ENCODE measurements around the gene DSPP.
"Not testable (repeated sequence)": the region's sequence is repeated elsewhere in the genome, so short reads cannot be mapped to it uniquely, and the experiment has no call there.

Gene DSPP

DNA sequence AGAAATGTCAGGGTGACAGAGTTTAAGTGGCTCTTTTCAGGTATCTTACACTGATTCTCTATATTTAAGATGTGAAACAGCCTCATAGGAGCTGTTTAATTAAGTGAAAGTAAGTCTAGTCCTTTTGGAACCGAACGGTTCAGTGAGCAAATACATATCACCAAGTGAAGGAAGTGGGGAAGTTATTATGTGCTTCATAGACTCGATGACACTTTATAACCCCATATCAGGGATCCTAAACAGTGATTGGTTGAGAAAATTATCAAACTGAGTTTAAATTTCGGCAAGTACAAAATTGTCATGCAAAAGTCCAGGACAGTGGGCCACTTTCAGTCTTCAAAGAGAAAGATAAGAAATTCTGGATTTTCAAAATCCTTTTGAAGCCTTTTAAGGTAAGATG lies at the start of gene DSPP:
Gene DSPP, plus strand, starts transcription at position 301 of the 400 bp plus-strand sequence. CDS start 2,380 bp downstream, outside the sequence.
- no peak for DNase-seq

GRCh38 chr4:87559090-87559837 lies 49.1 kb upstream of the DSPP start:
- no peak for DNase-seq

DNA sequence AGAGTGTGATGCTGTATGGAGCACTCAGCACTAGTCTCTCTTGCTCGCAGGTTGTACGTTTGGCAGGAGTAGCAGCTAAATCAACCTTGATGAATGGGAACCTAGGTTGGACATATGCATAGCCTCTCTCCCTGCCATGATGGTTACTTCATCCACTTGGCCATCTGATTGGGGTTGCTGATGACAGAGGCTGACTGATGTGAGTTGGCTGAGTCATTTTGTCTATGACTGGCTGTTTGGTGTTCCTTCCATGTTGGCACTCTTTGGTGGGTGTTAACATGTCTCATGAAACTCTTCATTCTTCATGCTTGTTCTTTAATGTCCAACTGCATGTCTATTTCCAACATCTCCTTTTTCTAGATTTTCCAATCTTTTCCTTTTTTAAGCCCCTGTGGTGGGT lies 47.5 kb upstream of the DSPP start:
- DNase-seq, result no peak

DNA sequence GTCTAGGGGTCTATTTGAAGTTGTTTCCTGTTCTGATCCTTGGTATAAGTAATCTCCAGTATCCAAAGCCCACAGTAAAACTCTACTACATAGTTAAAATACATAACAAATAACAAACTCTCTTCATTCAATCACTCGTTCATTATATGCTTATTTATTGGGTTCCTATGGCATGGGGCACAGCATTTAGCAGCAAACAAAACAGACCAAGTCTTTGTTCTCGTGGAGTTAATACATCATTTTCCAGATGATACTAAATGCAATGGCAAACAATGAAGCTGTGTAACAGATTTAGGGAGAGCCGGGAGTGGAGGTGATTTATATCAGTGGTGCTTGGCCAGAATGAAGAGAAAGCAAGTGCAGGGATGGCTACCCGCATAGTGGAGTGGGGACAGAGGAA lies 42.6 kb upstream of the DSPP start:
- DNase-seq, result no peak

DNA sequence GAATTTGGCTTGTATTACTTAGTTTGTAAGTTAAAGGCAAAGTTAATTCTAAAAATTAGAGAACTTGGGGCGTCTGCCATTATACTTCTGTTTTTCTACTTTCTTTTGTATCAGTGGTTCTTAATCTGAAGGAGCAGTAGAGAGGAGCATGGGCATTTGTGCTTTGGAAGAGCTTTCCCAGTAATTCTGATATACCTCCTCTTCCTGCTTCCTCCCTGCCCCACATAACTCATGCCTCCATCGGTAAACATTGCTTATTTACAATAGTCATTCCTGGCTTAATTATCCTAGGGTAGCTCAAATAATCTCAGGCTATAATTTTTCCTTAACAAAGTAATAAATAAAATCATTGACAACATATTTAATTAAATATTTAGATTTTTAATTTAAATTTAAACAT lies 42.1 kb upstream of the DSPP start:
- DNase-seq, result no peak

DNA sequence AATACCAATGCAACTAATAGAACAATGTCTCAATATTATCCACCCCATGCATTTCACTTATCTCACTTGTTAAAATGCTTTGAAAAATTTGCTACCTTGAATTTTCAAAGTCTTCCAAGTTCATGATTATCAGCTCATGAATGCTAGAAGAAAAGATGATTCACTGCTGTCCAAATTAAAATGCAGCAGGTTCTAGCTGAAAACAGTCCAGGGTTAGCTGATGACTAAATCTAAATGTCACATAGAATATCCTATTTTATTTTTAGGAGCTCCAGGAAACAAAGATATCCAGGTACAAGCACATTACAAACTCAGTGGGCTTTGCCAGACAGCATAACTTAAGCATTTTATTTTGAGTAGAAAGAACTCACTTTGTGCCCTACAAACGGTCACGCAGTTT lies 41.1 kb upstream of the DSPP start:
- no peak for DNase-seq

- no peak for DNase-seq
Observed at GRCh38 chr4:87570290-87570805, 38.0 kb upstream of the DSPP start.

- not testable (repeated sequence) for DNase-seq
Observed at GRCh38 chr4:87574376-87574775, 34.0 kb upstream of the DSPP start.

DNA sequence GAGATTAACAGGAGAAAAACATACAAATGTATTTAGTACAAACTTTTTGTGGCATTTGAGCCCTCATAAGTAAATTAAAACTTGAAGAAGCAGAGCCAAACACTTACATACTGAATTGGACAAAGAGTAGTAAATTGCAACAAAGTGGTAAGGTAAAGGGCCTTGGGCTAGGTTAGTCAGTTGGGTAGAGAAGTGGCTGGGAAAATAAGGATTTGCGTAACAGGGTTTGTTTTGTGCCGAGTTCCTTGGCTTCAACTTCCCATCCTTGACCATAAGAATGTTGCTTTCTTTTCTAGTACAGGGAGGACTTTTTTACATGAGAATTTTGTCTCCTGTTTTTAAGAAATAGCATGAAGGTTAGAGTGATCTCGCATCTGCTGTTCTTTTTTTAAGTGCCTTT lies 33.3 kb upstream of the DSPP start:
- no peak for DNase-seq

GRCh38 chr4:87575408-87575807 lies 32.9 kb upstream of the DSPP start:
- no peak for DNase-seq

- DNase-seq, result no peak
Observed at GRCh38 chr4:87575983-87576382, 32.3 kb upstream of the DSPP start.

GRCh38 chr4:87579478-87579877 lies 28.9 kb upstream of the DSPP start:
- DNase-seq, result no peak

DNA sequence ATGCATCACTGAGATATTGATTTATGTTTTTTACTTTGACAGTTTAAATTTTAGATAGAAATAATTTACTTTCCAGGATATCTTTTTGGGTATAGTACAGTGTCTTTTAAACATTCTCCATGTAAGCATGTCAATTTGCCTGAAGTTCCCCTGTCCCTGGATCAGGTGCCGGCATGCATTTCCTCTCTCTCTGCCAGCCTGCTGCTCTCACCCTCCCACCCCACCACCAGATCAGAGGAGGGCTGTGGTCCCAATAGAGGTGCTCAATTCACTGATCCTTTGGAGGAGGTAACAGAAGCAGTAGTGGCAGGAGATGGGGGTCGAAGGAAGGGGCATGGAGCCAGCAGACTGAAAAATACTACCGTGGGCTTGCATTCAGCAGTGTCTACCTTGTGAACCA lies 28.3 kb upstream of the DSPP start:
- no peak for DNase-seq

DNA sequence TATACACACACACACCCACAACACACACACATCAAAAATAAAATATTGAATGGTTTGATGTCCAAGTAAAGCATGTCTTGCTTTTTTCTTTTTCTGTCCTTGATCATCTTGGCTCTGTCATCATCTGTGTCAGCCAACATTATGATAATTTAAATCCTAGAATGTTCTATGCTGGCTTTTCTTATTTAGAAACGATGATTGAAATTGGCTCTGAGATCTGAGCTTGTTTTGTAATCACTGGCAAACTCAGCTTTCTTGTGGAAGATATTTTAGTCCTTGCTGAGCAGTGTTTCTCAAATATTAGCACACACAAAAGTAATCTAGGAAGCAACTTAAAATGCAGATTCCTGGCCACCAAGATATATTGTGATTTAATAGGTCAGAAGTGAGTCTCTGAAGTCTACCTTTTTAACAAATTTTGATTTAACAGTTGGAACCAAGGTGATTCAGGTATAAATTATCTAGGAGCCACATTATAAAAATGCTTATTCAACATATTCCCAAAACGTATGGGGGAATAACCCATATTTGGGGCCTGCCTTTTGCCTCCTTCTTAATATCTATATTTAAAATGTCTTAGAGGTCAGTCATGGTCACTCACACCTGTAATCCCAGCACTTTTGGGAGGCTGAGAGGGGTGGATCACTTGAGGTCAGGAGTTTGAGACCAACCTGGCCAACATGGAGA lies 24.0 kb upstream of the DSPP start:
- DNase-seq, result no peak

- DNase-seq, result no peak
Observed at GRCh38 chr4:87589531-87589930, 18.8 kb upstream of the DSPP start.

DNA sequence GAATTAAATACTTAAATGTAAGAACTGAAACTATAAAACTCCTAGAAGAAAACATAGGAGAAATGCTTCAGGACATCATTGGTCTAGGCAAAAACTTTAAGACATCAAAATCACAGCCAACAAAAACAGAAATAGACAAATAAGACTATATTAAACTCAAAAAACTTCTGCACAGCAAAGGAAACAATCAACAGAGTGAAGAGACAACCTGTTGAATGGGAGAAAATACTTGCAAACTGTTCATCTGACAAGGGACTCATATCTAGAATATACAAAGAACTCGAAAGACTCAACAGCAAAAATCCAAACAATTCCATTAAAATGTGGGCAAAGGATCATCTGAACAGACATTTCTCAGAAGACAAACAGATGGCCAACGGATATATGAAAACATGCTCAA lies 16.2 kb upstream of the DSPP start:
- no peak for DNase-seq

DNA sequence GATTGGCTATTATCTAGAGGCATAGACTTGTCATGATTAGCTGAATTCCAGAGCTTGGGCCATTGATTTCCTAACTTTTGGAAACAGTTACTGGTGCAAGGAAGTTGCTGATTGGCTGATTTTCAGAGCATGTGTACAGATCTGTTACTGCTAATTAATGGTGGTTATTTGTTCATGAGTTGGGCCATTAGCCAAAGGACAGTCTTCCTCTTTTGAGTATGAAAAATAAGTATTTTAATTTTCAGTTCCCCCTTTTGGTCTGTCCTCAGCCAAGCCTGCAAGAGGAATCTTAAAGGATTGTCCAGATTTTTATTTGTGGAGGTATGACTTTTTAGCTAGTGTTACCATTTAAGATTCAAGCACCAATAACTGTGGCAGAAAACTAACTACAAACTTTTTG lies 7.0 kb upstream of the DSPP start:
- no peak for DNase-seq

DNA sequence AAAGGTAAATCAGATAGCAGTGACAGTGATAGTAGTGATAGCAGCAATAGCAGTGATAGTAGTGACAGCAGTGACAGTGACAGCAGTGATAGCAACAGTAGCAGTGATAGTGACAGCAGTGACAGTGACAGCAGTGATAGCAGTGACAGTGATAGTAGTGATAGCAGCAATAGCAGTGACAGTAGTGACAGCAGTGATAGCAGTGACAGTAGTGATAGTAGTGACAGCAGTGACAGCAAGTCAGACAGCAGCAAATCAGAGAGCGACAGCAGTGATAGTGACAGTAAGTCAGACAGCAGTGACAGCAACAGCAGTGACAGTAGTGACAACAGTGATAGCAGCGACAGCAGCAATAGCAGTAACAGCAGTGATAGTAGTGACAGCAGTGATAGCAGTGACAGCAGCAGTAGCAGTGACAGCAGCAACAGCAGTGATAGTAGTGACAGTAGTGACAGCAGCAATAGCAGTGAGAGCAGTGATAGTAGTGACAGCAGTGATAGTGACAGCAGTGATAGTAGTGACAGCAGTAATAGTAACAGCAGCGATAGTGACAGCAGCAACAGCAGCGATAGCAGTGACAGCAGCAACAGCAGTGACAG lies 6.1 kb downstream of the DSPP start:
- DNase-seq, result no peak

- DNase-seq, result no peak
Observed at GRCh38 chr4:87616268-87616667, 7.9 kb downstream of the DSPP start.

DNA sequence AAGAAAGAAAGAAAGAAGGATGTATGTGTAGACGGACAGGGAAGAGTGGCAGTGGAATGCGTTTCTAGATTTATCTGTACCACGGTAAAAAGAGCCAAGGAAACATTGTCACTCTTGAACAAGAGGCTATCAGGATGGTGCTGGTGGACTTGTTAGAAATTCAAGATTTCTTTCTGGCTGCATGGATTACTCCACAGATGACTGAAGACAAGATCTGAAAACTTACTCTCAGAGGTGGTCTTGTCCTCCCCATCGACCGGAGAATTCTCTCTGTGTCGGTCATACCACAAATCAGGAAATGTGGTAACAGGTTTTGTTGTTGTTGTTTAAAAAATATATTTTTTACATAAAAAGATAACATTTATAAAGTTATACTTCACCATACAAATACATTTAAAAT lies 11.8 kb downstream of the DSPP start:
- DNase-seq, result no peak

- no peak for DNase-seq
Observed at GRCh38 chr4:87620491-87620890, 12.2 kb downstream of the DSPP start.

- DNase-seq, result no peak
Observed at GRCh38 chr4:87622303-87622702, 14.0 kb downstream of the DSPP start.

DNA sequence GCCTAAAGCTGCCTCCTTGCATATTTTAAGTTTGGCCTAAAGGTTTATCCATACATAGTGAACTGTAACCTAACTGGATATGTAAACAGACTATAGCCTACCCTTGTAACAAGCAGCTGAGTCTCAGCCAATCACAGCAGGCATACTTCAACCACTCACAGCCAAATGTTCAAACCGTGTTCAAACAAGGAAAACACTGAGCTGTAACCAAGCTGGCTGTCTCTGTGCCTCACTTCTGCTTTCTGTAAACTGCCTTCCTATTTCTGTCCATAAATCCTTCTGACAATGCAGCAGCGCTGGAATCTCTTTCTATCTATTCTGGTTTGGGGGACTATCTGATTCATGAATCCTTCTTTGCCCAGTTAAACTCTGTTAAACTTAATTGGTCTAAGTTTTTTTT lies 16.4 kb downstream of the DSPP start:
- no peak for DNase-seq

- no peak for DNase-seq
Observed at GRCh38 chr4:87631668-87632067, 23.3 kb downstream of the DSPP start.

All from NCI-H446 treated with DMSO at 0.1 percent for 48 hours (cell line).